Measurements from ENCODE around the gene CDH23.

CDH23 gene

GRCh38 chr10:71852355-71852937 is 455.7 kb downstream of the CDH23 start:
- no peaks in the 10 kb centered on the region for H4K20me1 ChIP-seq (ENCODE audit: insufficient read depth)
- H3K36me3 ChIP-seq (ENCODE audit: insufficient read depth), result no peaks in the 10 kb centered on the region
- H3K4me2 ChIP-seq, result no peak overlapping the region; the same call in 1 of the 2 replicates
- no peak overlapping the region for H3K27ac ChIP-seq
- H3K9ac ChIP-seq, result no peak overlapping the region
- peak overlapping the region; percentile 74; the same call in 1 of the 2 replicates for H2AFZ ChIP-seq (ENCODE audit: low read depth)
- no peak overlapping the region for H3K4me3 ChIP-seq (IDR thresholded peaks at IDR 0.05; ENCODE audit: insufficient read depth, low read depth, low read length)
- peaks cover 22% of the 10 kb centered on the region for H3K79me2 ChIP-seq (ENCODE audit: insufficient read depth, low read depth)
- no peak for TF ChIP-seq CTCF (conservative IDR thresholded peaks at IDR 0.05; ENCODE audit: low read depth, low read length)
- H3K27me3 ChIP-seq (ENCODE audit: insufficient read depth, low read depth), result no peaks in the 10 kb centered on the region
- H3K4me1 ChIP-seq (ENCODE audit: low read depth, poor library complexity, severe bottlenecking), result peaks cover 19% of the 10 kb centered on the region

DNA sequence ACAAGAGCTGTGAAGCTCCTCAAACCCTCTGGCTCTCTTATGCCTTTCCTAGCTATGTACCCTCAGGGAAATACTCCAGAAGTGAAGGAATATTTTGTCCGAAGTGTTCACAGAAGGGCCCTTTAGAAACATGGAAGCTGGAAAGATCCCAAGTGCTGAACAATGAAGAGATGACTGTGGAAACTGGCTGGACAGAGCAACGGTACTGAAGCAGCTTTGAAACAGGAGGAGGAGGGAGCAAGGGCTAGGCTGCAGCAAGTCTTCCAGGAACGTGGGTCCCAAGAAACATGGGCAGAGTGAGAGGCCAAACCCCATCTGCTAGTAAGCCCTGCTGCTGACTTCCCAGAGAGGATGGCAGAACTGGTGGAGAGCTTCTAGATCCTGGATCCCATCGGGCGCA is 457.3 kb downstream of the CDH23 start:
- H3K4me2 ChIP-seq, result no peak overlapping the region
- no peak overlapping the region for H3K9ac ChIP-seq
- peaks cover 13% of the 10 kb centered on the region for H3K4me1 ChIP-seq (ENCODE audit: low read depth, poor library complexity, severe bottlenecking)
- H3K79me2 ChIP-seq (ENCODE audit: insufficient read depth, low read depth), result peaks cover 11% of the 10 kb centered on the region
- no peaks in the 10 kb centered on the region for H3K27me3 ChIP-seq (ENCODE audit: insufficient read depth, low read depth)
- H4K20me1 ChIP-seq (ENCODE audit: insufficient read depth), result no peaks in the 10 kb centered on the region
- H2AFZ ChIP-seq (ENCODE audit: low read depth), result no peak overlapping the region
- H3K27ac ChIP-seq, result no peak overlapping the region
- no peak for TF ChIP-seq CTCF (conservative IDR thresholded peaks at IDR 0.05; ENCODE audit: low read depth, low read length)
- no peak overlapping the region for H3K4me3 ChIP-seq (IDR thresholded peaks at IDR 0.05; ENCODE audit: insufficient read depth, low read depth, low read length)
- H3K36me3 ChIP-seq (ENCODE audit: insufficient read depth), result no peaks in the 10 kb centered on the region

DNA sequence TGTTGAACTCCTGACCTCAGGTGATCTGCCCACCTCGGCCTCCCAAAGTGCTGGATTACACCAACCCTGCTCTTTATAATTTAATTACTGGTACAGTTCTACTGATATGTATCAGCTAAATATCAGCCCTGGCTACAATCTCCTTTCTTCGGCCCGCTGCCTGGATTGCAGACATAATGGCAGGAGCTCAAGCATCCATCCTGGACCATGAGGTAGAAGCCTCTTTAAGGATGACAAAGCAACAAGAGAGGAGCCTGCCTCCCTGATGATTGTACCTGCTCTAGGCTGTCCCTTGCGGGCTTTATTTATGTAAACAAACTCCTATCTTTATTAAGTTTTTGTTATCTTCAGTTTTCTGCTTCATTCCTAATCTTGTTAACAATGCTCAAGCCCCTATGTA is 459.9 kb downstream of the CDH23 start:
- peaks cover 25% of the 10 kb centered on the region for H3K4me1 ChIP-seq (ENCODE audit: low read depth, poor library complexity, severe bottlenecking)

DNA sequence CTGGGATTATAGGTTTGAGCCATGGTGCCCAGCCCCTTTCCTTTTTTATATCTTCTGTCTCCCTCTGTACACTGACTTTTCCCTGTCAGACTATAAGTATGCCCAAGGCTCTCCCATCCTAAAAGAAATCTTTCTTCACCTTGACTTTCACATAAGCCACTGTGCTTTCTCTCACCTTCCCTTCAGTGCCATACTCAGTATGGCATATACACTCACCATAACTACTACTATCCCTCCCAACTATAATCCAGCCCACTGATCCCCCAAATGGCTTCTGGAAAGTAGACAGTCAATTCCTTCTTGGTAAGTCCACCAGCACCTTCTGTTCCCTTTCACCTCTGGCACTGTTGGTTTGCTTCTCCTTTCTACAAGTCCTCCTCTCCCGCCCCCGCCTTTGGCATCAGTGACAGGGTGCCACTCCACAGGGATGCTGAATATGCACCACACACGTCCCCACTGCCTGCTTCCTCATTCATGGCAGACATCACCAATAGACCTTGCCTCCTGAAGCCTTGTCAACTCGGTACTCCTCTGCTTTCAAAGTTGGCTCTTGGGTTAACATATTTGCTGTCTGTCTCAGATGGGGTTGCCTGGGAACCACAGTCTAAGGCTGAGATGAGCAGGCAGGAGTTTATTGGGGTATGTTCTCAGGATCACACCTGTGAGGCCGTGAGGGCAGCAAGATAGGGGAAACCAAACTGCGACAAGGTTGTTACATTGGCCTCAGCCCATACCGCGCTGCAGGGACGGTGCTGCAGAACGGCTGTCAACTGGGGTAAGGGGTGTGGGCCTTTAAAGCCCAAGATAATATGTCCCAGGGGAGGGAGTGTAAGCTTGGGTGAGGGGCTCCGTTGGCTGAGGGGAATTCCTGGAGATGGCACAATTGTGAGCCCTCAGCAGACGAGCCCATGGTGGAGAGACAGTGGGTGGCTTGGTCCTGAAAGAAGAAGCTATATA is 461.5 kb downstream of the CDH23 start:
- H3K4me2 ChIP-seq, result no peak overlapping the region
- peaks cover 24% of the 10 kb centered on the region for H3K4me1 ChIP-seq (ENCODE audit: low read depth, poor library complexity, severe bottlenecking)
- no peak overlapping the region for H3K9ac ChIP-seq
- no peak overlapping the region for H2AFZ ChIP-seq (ENCODE audit: low read depth)
- no peaks in the 10 kb centered on the region for H3K79me2 ChIP-seq (ENCODE audit: insufficient read depth, low read depth)
- no peaks in the 10 kb centered on the region for H3K36me3 ChIP-seq (ENCODE audit: insufficient read depth)
- H3K4me3 ChIP-seq (IDR thresholded peaks at IDR 0.05; ENCODE audit: insufficient read depth, low read depth, low read length), result no peak overlapping the region
- no peak overlapping the region for H3K27ac ChIP-seq
- TF ChIP-seq CTCF (conservative IDR thresholded peaks at IDR 0.05; ENCODE audit: low read depth, low read length), result no peak
- no peaks in the 10 kb centered on the region for H3K27me3 ChIP-seq (ENCODE audit: insufficient read depth, low read depth)
- no peaks in the 10 kb centered on the region for H4K20me1 ChIP-seq (ENCODE audit: insufficient read depth)

More for the DNA sequence above, 459.9 kb downstream of the CDH23 start:
- no peaks in the 10 kb centered on the region for H3K27me3 ChIP-seq (ENCODE audit: insufficient read depth, low read depth)
- H3K9ac ChIP-seq, result no peak overlapping the region
- no peaks in the 10 kb centered on the region for H3K79me2 ChIP-seq (ENCODE audit: insufficient read depth, low read depth)
- no peak for TF ChIP-seq CTCF (conservative IDR thresholded peaks at IDR 0.05; ENCODE audit: low read depth, low read length)
- no peaks in the 10 kb centered on the region for H4K20me1 ChIP-seq (ENCODE audit: insufficient read depth)
- H3K4me3 ChIP-seq (IDR thresholded peaks at IDR 0.05; ENCODE audit: insufficient read depth, low read depth, low read length), result no peak overlapping the region
- H2AFZ ChIP-seq (ENCODE audit: low read depth), result no peak overlapping the region
- H3K4me2 ChIP-seq, result no peak overlapping the region
- H3K27ac ChIP-seq, result no peak overlapping the region
- no peaks in the 10 kb centered on the region for H3K36me3 ChIP-seq (ENCODE audit: insufficient read depth)
